Measurements from ENCODE around the gene SHC2. TPM values are rescaled to one million over a fixed set of nuclear protein-coding genes. Genes with fewer than 3 reads are reported as not detected.

Gene SHC2
- total and polyA plus RNA-seq, 2 donors (not counting 1 experiment from before 2014, with no cell fraction given), result 0.02 to 2.5 TPM

DNA sequence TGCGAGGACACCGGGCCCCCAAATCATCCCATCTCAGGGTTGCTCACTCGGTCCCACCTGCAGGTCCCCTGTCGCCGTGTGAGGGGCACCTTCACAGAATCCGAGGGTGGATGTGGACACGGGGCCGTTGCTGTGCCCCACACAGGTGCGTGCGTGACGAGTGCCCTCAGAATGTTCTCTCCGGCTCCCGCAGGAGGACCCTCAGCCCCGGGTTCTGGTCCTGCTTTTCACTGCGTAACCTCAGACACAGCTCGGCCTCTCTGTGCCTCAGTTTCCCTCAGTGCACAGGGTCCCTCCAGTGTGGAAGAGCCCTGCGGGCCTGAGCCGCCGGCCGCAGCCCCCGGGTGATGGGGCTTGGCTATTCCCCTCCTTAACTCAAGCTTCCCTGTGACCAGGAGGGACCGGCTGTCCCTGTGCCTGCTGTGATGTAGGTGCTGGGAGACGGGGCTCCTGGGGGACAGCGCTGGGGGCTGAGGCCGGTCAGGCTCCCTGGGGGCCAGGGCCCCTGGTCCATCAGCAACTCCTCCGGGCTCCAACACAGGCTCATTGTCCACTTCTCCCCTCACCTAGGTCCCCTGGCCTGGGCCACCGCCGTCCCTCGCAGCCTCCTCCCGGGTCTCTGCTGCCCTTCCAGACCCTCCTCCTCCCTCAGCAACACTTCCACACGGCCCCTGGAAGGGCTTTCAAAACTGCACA is 4.8 kb downstream of the SHC2 start:
- Histone ChIP-seq H3K4me1 (ENCODE audit: control insufficient read depth, extremely low read depth, insufficient read depth, low read length) (no peaks in the 10 kb centered on the region), H3K79me2 (ENCODE audit: control insufficient read depth, insufficient read depth, low read length) (no peaks in the 10 kb centered on the region), H3K36me3 (ENCODE audit: control insufficient read depth, insufficient read depth, low read length) (no peaks in the 10 kb centered on the region), H3K27me3 (ENCODE audit: control insufficient read depth, insufficient read depth, low read length) (peaks cover 2% of the 10 kb centered on the region), H2AFZ (ENCODE audit: low read length) (no peak overlapping the region), H3K9me3 (ENCODE audit: control insufficient read depth, insufficient read depth, low read depth, low read length) (no peaks in the 10 kb centered on the region), H3K4me3 (replicated peaks in 1 of 4; ENCODE audit: control extremely low read depth in 1 of 4, insufficient read depth in 1 of 4, low read depth in 3 of 4, low read length in 4 of 4) (no peak overlapping the region), H3K27ac (ENCODE audit: insufficient read depth, low read length) (no peak overlapping the region), H4K20me1 (ENCODE audit: control insufficient read depth, extremely low read depth, insufficient read depth, low read length) (no peaks in the 10 kb centered on the region), H3K9ac (ENCODE audit: insufficient read depth, low read length) (no peak overlapping the region), H3K4me2 (ENCODE audit: extremely low read depth, insufficient read depth, low read length) (no peak overlapping the region)
- DNase-seq (ENCODE audit: low read depth in 2 of 2), result no peak
- no peak for TF ChIP-seq EZH2 (IDR thresholded peaks at IDR 0.05; ENCODE audit: low read length, missing control alignments)
- TF ChIP-seq, protein P1, sequence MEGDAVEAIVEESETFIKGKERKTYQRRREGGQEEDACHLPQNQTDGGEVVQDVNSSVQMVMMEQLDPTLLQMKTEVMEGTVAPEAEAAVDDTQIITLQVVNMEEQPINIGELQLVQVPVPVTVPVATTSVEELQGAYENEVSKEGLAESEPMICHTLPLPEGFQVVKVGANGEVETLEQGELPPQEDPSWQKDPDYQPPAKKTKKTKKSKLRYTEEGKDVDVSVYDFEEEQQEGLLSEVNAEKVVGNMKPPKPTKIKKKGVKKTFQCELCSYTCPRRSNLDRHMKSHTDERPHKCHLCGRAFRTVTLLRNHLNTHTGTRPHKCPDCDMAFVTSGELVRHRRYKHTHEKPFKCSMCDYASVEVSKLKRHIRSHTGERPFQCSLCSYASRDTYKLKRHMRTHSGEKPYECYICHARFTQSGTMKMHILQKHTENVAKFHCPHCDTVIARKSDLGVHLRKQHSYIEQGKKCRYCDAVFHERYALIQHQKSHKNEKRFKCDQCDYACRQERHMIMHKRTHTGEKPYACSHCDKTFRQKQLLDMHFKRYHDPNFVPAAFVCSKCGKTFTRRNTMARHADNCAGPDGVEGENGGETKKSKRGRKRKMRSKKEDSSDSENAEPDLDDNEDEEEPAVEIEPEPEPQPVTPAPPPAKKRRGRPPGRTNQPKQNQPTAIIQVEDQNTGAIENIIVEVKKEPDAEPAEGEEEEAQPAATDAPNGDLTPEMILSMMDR (conservative IDR thresholded peaks at IDR 0.05 in 1 of 2, IDR thresholded peaks at IDR 0.05 in 1 of 2; ENCODE audit: low read depth in 1 of 2, low read length in 2 of 2), result no peak

DNA sequence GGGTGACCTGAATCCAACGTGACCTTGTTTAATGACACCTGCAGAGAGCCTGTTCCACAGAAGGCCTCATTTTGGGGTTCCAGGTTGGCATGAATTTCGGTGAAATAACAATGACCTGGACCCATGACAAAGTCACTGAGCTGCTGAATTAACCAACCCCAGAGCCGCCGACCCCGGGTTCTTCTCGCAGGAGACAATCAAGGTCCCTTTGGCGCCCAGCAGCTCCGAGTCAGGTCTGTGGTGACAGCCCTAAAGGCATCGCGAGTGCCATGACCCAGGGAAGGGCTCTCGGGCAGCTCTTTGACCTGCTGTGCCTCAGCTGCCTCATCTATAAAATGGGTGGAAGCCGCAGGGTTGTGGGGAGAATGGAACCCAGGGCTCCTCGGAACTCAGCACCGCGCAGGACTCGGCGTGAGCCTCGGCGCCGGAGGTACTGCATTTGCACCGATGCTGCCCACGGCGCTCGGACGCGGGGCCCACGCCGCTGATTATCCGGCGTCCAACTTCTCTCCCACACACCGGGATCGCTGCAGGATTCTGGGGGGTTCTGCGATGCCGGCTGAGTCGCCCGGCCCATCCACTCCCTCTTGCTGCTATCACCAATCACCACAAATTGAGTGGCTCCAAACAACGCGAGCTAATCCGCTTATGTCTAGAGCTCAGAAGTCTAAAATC is 5.7 kb downstream of the SHC2 start:
- H3K36me3 ChIP-seq (ENCODE audit: control insufficient read depth, insufficient read depth, low read length), result no peaks in the 10 kb centered on the region
- no peaks in the 10 kb centered on the region for H3K9me3 ChIP-seq (ENCODE audit: control insufficient read depth, insufficient read depth, low read depth, low read length)
- no peak for TF ChIP-seq EZH2 (IDR thresholded peaks at IDR 0.05; ENCODE audit: low read length, missing control alignments)
- no peak overlapping the region for H3K9ac ChIP-seq (ENCODE audit: insufficient read depth, low read length)
- no peak for DNase-seq (ENCODE audit: low read depth in 2 of 2)
- no peak overlapping the region for H3K4me2 ChIP-seq (ENCODE audit: extremely low read depth, insufficient read depth, low read length)
- H2AFZ ChIP-seq (ENCODE audit: low read length), result no peak overlapping the region
- H3K4me3 ChIP-seq (replicated peaks in 1 of 4; ENCODE audit: control extremely low read depth in 1 of 4, insufficient read depth in 1 of 4, low read depth in 3 of 4, low read length in 4 of 4), result no peak overlapping the region
- H4K20me1 ChIP-seq (ENCODE audit: control insufficient read depth, extremely low read depth, insufficient read depth, low read length), result no peaks in the 10 kb centered on the region
- H3K27ac ChIP-seq (ENCODE audit: insufficient read depth, low read length), result no peak overlapping the region
- no peaks in the 10 kb centered on the region for H3K4me1 ChIP-seq (ENCODE audit: control insufficient read depth, extremely low read depth, insufficient read depth, low read length)
- H3K79me2 ChIP-seq (ENCODE audit: control insufficient read depth, insufficient read depth, low read length), result no peaks in the 10 kb centered on the region
- peaks cover 2% of the 10 kb centered on the region for H3K27me3 ChIP-seq (ENCODE audit: control insufficient read depth, insufficient read depth, low read length)

DNA sequence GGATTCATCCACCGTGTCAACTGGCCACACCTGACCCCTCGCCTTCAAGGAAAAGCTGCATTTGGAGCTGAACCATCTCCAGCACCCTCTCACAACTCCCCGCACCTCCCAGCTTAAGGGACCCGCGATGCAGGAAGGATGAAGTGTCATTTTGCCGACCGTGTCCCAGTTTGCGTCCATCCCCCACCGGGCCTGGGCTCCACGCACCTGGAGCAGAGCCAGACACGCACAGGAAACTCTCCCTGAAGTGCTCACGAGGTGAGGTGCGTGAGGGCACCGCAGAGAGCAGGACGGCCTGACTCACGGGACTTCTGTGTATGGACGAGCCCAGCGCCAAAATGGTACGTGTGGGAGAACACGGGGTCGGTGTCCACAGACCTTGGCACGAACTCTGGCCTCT is 7.2 kb downstream of the SHC2 start:
- Histone ChIP-seq H3K27me3 (ENCODE audit: control insufficient read depth, insufficient read depth, low read length) (no peaks in the 10 kb centered on the region), H2AFZ (ENCODE audit: low read length) (no peak overlapping the region), H4K20me1 (ENCODE audit: control insufficient read depth, extremely low read depth, insufficient read depth, low read length) (no peaks in the 10 kb centered on the region), H3K4me2 (ENCODE audit: extremely low read depth, insufficient read depth, low read length) (no peak overlapping the region), H3K4me1 (ENCODE audit: control insufficient read depth, extremely low read depth, insufficient read depth, low read length) (no peaks in the 10 kb centered on the region), H3K27ac (ENCODE audit: insufficient read depth, low read length) (no peak overlapping the region), H3K9me3 (ENCODE audit: control insufficient read depth, insufficient read depth, low read depth, low read length) (no peaks in the 10 kb centered on the region), H3K36me3 (ENCODE audit: control insufficient read depth, insufficient read depth, low read length) (no peaks in the 10 kb centered on the region), H3K9ac (ENCODE audit: insufficient read depth, low read length) (no peak overlapping the region), H3K4me3 (replicated peaks in 1 of 4; ENCODE audit: control extremely low read depth in 1 of 4, insufficient read depth in 1 of 4, low read depth in 3 of 4, low read length in 4 of 4) (no peak overlapping the region), H3K79me2 (ENCODE audit: control insufficient read depth, insufficient read depth, low read length) (no peaks in the 10 kb centered on the region)
- DNase-seq (ENCODE audit: low read depth in 2 of 2), result no peak
- no peak for TF ChIP-seq EZH2 (IDR thresholded peaks at IDR 0.05; ENCODE audit: low read length, missing control alignments)
- TF ChIP-seq, protein P1 (conservative IDR thresholded peaks at IDR 0.05 in 1 of 2, IDR thresholded peaks at IDR 0.05 in 1 of 2; ENCODE audit: low read depth in 1 of 2, low read length in 2 of 2), result no peak
